MM.1S (cell line): Measurements from ENCODE around the gene STRN3.

Experiments used
- EZH2 ChIP-seq: fragments of 300-600 bp; sonication (generic); optimal IDR thresholded peaks from 2 replicates; pipeline ENCODE3; 2017; ENCODE audit warnings: low read depth, mild to moderate bottlenecking, antibody characterized with exemption, low read length, mixed read lengths
- EZH2phosphoT487 ChIP-seq: fragments of 300-600 bp; sonication (generic); IDR thresholded peaks from 2 replicates; pipeline ENCODE4 v1.6.1; 2018; ENCODE audit warnings: antibody characterized with exemption, low read length
- TF ChIP-seq, protein P1 (sequence below): fragments of 300-600 bp; sonication (generic); IDR thresholded peaks from 2 replicates; pipeline ENCODE4 v1.5.1; 2016; ENCODE audit warnings: antibody characterized with exemption, low read length, mixed read lengths

DNA sequence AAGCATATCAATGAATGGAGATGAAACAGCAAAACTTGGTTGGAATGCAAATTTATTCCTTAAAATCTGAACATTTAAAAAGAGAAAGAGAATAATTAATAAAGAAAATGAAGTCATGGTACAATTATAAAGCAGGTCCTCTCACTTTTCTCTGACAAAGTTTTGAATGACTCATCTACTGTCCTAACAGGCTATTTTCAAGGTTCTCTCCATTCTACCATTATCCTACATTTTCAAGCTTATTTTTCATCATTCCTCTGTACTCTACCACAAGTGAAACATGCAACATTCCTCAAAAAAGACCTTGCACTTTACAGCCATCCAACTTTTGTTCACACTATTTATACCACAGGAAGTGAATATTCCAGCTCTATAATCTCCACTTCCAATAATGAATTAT is 37.7 kb downstream of the STRN3 start:
- TF ChIP-seq, protein P1, sequence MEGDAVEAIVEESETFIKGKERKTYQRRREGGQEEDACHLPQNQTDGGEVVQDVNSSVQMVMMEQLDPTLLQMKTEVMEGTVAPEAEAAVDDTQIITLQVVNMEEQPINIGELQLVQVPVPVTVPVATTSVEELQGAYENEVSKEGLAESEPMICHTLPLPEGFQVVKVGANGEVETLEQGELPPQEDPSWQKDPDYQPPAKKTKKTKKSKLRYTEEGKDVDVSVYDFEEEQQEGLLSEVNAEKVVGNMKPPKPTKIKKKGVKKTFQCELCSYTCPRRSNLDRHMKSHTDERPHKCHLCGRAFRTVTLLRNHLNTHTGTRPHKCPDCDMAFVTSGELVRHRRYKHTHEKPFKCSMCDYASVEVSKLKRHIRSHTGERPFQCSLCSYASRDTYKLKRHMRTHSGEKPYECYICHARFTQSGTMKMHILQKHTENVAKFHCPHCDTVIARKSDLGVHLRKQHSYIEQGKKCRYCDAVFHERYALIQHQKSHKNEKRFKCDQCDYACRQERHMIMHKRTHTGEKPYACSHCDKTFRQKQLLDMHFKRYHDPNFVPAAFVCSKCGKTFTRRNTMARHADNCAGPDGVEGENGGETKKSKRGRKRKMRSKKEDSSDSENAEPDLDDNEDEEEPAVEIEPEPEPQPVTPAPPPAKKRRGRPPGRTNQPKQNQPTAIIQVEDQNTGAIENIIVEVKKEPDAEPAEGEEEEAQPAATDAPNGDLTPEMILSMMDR: no peak
- TF ChIP-seq EZH2phosphoT487: no peak
- no peak for TF ChIP-seq EZH2
